Iris pigment epithelial cell (primary cell): Measurements from ENCODE around the gene CYSTM1.
A peak's percentile ranks its signal among the peaks of the same experiment; 100 is the strongest.

Experiments used
- DNase-seq: peaks from one replicate; pipeline ENCODE4 v3.0.0-alpha.2; 2011; ENCODE audit warnings: low read depth

CYSTM1 gene, protein sequence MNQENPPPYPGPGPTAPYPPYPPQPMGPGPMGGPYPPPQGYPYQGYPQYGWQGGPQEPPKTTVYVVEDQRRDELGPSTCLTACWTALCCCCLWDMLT

GRCh38 chr5:140174465-140175366, at the start of gene CYSTM1:
TSS of gene CYSTM1 (plus strand) at chr5:140175188. CDS start at chr5:140194466, 19,278 bp downstream.
- DNase-seq, result peak; percentile 94

DNA sequence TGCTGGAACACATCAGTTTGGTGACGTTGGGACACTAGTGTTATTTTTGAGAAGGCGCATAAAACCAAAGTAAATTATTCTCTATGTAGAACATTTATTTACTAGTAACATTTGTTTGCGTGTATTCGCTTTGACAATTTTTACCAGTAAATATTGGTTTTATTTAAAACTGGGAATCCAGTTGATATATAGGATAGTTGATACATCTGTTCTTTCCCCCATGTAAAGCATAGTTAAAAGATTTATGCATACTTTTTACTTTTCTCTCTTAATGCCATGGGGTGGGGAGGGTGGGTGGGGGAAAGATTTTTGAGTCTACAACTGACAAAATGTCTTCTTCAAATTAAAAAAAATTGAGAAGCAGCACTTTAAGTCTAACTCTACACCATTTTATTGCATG, 49.4 kb upstream of the CYSTM1 start, which contains the start of gene IGIP:
TSS of gene IGIP (plus strand) at position 301 of the 400 bp plus-strand sequence. CDS start 2,540 bp downstream, outside the sequence.
- DNase-seq, result no peak

DNA sequence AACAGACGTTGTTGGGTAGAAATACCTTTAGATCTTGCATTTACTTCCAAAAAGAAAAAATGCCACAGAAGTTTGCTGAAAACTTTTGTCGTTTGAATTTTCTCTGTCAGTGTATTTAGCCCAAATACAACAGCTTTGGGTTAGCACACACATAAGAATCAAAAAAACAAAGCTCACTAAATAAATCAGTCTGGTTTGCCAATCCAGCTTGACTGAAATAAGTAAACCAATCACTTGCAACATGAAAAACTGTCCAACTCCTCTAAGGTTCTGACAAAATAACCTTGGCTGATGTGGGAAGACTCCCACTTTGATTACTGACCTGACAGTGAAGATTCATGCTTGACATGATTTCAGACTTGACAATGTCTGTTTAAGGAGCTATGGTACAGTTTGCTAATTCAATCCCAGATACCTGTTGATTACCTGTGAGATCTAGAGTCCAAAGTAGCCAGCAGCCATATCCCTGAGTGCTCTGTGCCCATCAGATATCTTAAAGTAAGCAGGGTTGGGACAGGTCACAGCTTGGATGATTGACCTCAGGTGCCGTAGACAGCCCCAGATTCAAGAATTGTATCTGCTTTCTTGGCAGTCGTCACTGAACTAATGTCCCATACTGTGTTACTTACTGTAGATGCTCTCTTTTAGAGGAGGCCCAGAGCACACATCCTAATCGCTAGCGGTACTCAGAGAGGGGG, 48.5 kb upstream of the CYSTM1 start:
- no peak for DNase-seq

DNA sequence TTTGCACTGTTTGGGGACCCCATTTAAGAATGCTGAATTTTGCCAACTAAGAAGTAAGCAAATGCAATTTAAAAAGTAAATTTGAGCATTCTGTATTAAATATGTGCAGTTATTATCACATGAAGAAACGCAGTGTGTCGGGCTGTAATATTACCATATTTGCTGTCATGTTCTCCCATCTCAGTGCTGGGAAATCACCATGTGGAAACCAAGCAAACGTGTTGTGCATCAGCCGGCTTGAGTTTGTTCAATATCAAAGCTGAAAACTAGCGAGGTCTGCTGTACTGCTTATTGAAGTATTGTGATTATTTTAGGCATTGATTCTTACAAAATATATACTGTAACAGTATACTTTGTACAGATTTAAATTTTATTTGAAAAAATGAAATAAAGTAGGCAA, 46.6 kb upstream of the CYSTM1 start:
- no peak for DNase-seq

DNA sequence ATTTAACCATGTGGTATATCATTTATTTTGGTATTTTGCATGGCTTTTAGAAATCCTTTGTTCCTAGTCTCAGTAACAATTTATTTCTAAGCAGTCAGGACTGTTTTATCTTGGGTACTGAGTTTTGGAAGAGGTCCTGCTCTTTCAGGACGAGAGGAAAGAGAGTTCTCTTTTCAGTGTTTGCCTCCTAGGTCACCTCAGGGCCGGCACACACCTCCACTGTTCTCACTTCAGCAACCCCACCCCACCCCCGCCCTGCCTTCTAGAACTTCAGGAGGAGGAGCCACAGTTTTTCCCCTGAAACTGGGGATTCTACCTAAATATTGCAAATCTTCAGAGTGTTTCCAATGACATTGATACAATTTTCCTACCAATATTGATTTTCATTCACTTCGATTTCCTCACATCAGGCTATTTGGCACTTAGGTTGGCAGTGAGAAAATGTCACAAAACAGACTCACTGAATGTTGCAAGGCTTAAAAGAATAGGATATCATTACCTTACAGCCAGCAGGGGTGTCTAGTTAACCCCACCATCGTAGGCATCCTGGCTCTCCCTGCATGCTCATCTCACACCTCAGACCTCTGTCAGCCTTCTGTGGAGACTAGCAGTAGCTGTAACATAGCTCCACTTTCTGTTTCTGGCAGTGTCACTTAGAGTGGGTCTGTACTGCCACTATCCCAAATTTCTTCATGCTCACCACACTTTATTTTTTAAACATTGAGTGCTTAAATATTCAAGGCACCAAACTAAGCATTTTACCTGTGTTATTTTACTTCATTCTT, 43.8 kb upstream of the CYSTM1 start:
- DNase-seq, result no peak

DNA sequence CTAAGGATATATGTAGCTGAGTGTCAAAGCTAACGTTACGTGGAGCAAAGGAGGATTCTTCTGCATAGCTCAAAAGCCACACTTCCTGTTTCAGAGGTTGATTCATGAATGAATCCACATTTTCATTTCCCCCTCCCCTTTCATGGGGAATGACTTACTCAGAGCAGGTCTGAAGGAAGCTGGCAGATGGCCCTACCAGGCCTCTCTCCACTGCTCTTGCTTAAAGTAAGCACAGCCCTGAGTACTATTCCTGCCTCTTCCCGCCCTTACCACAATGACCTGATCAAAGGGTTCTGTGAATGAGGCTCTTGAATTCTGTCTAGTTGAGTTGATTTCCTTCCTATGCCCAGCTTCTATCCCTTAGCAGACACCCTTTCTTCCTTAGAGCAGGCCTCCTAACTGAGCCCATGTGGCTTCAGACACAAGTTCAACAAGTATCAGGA, 43.0 kb upstream of the CYSTM1 start:
- DNase-seq, result peak; percentile 94

GRCh38 chr5:140133514-140134167, 41.3 kb upstream of the CYSTM1 start:
- no peak for DNase-seq

DNA sequence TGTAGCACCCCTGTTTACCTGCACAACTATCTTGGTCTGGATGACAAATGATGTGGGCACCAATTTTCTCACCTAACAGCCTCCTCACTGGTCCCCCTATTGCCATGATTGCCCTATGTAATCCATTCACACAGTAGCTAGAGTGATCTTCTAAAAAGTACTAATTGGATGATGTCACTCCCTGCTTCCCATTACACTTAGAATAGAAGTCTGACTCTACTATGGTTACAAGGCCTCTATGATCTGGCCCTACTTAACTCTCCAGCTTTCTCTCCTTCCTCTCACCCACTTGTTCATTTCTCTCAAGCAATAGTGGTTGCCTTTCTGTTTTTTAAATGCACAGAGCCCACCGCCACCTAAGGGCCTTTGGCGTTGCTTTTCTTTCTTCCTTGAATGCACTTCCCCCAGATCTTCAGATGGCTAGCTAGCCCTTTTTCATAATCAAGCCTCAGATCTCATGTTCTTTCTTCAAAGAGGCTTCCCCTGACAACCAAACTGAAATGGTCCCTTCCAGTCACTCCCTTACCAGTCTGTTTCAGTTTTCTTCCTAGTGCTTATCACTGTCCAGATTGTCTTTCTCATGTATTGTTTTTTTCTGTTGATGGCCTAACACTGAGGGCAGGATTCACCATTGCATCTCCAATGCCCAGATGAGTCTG, 40.6 kb upstream of the CYSTM1 start:
- DNase-seq, result no peak

DNA sequence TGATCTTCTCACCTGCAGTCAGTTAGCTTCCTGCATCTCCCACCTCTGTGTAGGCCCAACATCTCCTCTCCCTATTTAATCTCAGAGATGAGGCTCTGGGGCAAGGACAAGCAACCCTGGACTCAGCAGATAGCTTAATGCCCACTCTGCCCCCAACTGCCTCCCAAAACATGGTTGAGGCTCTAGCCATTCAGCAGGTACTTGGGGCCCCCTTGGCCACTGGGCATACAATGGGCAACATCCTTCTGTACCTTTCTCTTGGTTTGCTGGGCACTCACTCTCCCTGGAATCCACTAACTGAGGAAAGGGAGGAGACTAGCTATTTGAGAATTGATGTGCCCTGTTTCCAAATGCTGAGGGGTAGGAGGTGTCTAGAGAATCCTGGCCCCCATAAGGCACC, 39.9 kb upstream of the CYSTM1 start:
- DNase-seq, result no peak

- no peak for DNase-seq
Measured at GRCh38 chr5:140136624-140137023, 38.4 kb upstream of the CYSTM1 start.

GRCh38 chr5:140140435-140140834, 34.6 kb upstream of the CYSTM1 start:
- no peak for DNase-seq

- DNase-seq, result peak; percentile 30
Measured at GRCh38 chr5:140141241-140141640, 33.7 kb upstream of the CYSTM1 start.

DNA sequence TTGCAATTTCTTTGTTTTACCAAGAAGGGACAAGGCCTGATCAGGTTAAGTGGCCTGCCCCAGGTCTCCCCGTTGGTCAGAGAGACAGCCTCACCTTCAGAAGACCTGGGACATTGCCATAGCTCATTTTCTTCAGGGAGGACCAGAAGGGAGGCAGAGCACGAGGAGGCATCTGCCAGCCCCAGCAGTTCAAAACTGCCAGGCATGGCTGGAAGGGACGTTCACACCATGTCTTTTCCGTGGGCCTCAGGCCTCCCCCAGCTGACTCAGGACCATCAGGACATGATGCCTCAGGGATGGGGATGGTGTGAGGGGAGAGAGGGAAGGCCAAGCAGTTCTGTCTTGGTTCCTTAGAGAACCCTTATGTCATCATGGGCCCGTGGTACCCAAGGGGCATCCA, 32.7 kb upstream of the CYSTM1 start:
- no peak for DNase-seq

GRCh38 chr5:140142856-140143255, 32.1 kb upstream of the CYSTM1 start:
- no peak for DNase-seq

DNA sequence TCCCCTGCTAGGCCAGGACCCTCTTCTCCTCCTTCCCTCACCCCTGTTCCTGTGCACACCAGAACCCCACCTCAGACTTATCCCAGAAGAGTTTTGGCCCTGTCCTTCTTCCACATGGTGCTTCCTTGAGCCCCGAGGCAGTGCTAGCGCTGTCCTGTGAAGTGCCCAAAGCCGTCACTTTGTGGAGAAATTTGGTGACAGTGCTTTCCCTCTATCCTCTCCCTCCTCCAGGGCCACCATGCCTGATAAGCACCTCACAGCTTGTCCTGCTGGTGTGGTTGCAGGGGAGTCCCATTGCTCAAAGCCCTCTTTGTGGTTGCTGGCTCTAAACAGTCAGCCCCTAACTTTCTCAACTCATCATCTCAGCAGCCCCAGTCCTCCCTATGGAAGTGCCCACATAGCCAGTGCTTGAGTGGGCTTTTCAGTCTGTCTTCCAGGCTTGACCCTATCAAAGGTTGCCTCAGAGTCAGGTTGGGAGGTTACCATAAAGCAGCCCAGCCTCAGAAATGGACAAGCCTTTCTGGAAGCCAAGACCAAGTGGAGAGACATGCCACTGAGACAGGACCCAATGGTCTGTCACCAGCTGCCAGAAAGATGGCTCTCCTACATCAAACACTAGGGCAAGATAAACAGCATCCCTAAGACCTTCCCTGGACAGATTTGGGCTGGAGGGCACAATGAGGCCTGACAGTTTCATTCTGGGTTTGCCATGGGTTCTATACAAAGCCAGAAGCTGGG, 31.3 kb upstream of the CYSTM1 start:
- DNase-seq, result no peak

GRCh38 chr5:140145256-140145655, 29.7 kb upstream of the CYSTM1 start:
- DNase-seq, result no peak

- peak; percentile 72 for DNase-seq
Measured at GRCh38 chr5:140145818-140146522, 29.0 kb upstream of the CYSTM1 start.

GRCh38 chr5:140146523-140146842, 28.5 kb upstream of the CYSTM1 start:
- no peak for DNase-seq

DNA sequence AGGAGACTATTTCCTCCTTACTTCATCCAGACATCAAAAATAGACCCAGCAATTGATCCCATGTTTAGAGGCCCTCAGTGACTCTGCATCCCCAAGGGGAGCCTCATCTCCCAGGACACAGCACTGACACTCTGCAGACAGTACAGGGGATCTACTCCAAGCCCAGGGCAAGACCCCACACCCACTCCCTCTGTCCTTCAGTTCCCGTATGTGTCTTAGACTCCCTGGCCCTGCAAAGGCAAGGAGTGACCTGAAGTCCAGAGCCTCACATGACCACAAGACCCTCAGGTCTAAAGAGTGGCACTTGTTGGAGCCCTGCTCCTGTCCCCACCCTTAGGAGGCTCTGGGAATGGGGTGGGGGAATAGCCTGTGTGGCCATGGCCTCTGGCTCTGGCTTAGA, 27.5 kb upstream of the CYSTM1 start:
- no peak for DNase-seq

DNA sequence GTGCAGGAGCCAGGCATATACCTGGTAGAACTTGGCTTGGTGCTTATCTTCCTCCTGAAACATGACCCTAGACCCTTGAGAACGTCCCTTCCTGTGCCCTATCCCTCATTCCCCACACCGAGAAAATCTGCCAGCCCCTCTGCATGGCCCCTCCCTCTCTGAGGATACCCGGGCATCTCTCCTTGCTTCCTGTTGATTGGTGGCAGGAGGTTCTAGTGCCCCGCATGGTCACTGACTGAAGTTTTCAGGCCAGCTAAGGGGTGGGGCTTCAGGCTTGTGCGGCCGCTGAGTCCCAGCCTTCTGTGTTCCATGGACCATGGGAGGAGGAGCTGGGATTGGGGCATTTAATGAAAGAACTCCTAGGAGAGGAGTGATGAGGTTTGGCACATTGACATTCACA, 26.5 kb upstream of the CYSTM1 start:
- DNase-seq, result peak; percentile 7
